ENCODE results near the gene SLC12A3. TPM values are rescaled to one million over a fixed set of nuclear protein-coding genes. Genes with fewer than 3 reads are reported as not detected.
A peak's percentile ranks its signal among the peaks of the same experiment; 100 is the strongest.

SLC12A3 gene
- total RNA-seq, 1 donor from 2014 or later: not detected

DNA sequence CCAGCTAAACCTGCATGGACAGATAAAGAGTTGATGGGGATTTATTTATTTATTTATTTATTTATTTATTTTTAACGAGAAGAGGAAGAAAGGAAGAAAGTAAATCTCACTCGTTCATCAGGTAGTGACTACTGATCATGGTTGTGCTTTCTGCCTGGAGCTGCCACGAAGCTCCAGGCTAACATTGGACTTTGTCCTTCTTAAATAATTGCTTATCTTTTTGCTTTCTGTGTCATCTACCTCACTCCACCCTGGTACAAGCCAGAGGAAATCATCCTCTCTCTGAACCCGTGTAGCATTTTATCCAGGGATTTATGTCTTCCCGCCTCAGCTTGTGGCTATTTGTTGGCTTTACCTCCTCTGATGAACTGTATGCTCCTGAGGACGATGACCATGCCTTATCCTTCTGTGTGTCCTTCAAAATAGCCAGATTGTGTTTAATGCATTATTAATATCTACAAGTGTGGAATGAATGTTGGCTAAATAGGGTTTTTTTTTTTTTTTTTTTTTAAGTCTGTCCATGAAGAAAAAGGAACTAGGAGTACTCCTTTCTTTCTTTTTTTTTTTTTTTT is 8.0 kb upstream of the SLC12A3 start:
- TF ChIP-seq CTCF (IDR thresholded peaks at IDR 0.05; ENCODE audit: unreplicated experiment): no peak
- no peak for DNase-seq (ENCODE audit: low spot score, unreplicated experiment)
- Mint-ChIP-seq H3K9me3 (ENCODE audit: low read depth) (no peaks in the 10 kb centered on the region), H3K36me3 (ENCODE audit: insufficient read depth) (no peaks in the 10 kb centered on the region), H3K4me1 (ENCODE audit: low read depth) (peaks cover 23% of the 10 kb centered on the region), H3K27ac (peak overlapping the region; percentile 15), H3K27me3 (no peaks in the 10 kb centered on the region), H3K4me3 (ENCODE audit: low read depth) (no peak overlapping the region)

- no peak overlapping the region for H3K27ac Mint-ChIP-seq
- H3K9me3 Mint-ChIP-seq (ENCODE audit: low read depth): no peaks in the 10 kb centered on the region
- no peak overlapping the region for H3K4me3 Mint-ChIP-seq (ENCODE audit: low read depth)
- DNase-seq (ENCODE audit: low spot score, unreplicated experiment): no peak
- H3K4me1 Mint-ChIP-seq (ENCODE audit: low read depth): peaks cover 25% of the 10 kb centered on the region
- TF ChIP-seq CTCF (IDR thresholded peaks at IDR 0.05; ENCODE audit: unreplicated experiment): no peak
- no peaks in the 10 kb centered on the region for H3K27me3 Mint-ChIP-seq
- H3K36me3 Mint-ChIP-seq (ENCODE audit: insufficient read depth): no peaks in the 10 kb centered on the region
These were observed 6.6 kb upstream of the SLC12A3 start for GRCh38 chr16:56858374-56858773.

DNA sequence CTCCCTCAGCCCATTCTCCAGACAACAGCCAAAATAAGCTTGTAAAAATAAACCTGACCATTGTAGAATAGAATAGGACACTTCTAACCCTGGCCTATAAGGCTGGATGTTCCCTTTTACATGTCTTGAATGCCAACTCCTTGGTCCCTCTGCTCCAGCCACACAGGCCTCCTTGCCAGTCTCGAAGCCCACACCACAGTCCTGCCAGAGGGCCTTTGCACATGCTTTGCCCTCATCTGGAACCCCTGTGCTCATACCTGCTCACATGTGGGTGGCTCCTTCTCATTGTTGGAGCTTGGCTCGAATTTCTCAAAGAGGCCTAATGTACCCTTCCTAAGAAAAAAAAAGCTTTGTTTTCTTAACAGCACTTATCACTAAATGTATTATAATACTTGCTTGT is 5.4 kb upstream of the SLC12A3 start:
- DNase-seq (ENCODE audit: low spot score, unreplicated experiment): no peak
- Mint-ChIP-seq H3K4me1 (ENCODE audit: low read depth) (peaks cover 25% of the 10 kb centered on the region), H3K36me3 (ENCODE audit: insufficient read depth) (no peaks in the 10 kb centered on the region), H3K27ac (peak overlapping the region; percentile 29), H3K4me3 (ENCODE audit: low read depth) (no peak overlapping the region), H3K27me3 (no peaks in the 10 kb centered on the region), H3K9me3 (ENCODE audit: low read depth) (no peaks in the 10 kb centered on the region)
- TF ChIP-seq CTCF (IDR thresholded peaks at IDR 0.05; ENCODE audit: unreplicated experiment): no peak

- H3K4me3 Mint-ChIP-seq (ENCODE audit: low read depth): no peak overlapping the region
- no peak overlapping the region for H3K27ac Mint-ChIP-seq
- H3K36me3 Mint-ChIP-seq (ENCODE audit: insufficient read depth): no peaks in the 10 kb centered on the region
- DNase-seq (ENCODE audit: low spot score, unreplicated experiment): no peak
- no peaks in the 10 kb centered on the region for H3K9me3 Mint-ChIP-seq (ENCODE audit: low read depth)
- H3K27me3 Mint-ChIP-seq: no peaks in the 10 kb centered on the region
- TF ChIP-seq CTCF (IDR thresholded peaks at IDR 0.05; ENCODE audit: unreplicated experiment): no peak
- H3K4me1 Mint-ChIP-seq (ENCODE audit: low read depth): peaks cover 25% of the 10 kb centered on the region
These were observed 4.6 kb upstream of the SLC12A3 start for GRCh38 chr16:56860226-56861020.

DNA sequence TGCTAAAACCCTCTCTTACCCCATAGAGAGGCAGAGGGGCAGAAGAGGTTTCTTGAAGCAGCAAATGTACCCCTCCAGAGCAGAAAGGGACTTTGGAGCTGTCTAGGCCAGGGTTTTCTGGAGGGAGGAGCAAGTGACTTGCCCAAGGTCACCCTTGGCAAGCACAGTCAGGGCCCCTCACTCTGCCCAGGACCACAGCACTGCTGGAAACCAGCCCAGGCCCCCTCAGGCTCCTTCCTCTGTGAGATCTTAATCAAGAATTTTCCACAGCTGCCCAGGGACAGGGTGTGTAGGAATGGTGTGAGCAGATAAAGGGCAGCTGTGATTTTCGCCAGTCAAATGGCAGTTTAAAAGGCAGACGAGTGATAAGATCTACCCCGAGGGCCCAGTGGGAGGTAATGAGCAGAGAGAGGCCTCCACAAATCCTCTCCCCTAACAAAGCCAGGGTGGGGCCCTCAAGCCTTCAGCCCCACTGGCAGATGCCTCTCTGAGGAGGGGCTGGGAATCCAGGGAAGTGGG is 3.9 kb upstream of the SLC12A3 start:
- TF ChIP-seq CTCF (IDR thresholded peaks at IDR 0.05; ENCODE audit: unreplicated experiment): no peak
- Mint-ChIP-seq H3K4me1 (ENCODE audit: low read depth) (peaks cover 25% of the 10 kb centered on the region), H3K4me3 (ENCODE audit: low read depth) (no peak overlapping the region), H3K27ac (peak overlapping the region; percentile 33), H3K9me3 (ENCODE audit: low read depth) (no peaks in the 10 kb centered on the region), H3K27me3 (no peaks in the 10 kb centered on the region), H3K36me3 (ENCODE audit: insufficient read depth) (no peaks in the 10 kb centered on the region)
- DNase-seq (ENCODE audit: low spot score, unreplicated experiment): no peak
